ENCODE measurements around the gene FOXD4.
"Not testable (repeated sequence)": the region's sequence is repeated elsewhere in the genome, so short reads cannot be mapped to it uniquely, and the experiment has no call there.

The FOXD4 gene

GRCh38 chr9:94992-95391 is 23.2 kb downstream of the FOXD4 start:
- not testable (repeated sequence) for DNase-seq (ENCODE audit: low read depth); H3K4me3 ChIP-seq (ENCODE audit: low read depth, low read length)

GRCh38 chr9:94323-94722 is 23.9 kb downstream of the FOXD4 start:
- H3K4me3 ChIP-seq (ENCODE audit: low read depth, low read length); DNase-seq (ENCODE audit: low read depth): not testable (repeated sequence)

- DNase-seq (ENCODE audit: low read depth); H3K4me3 ChIP-seq (ENCODE audit: low read depth, low read length): not testable (repeated sequence)
Measured at GRCh38 chr9:93909-94308, 24.3 kb downstream of the FOXD4 start.

DNA sequence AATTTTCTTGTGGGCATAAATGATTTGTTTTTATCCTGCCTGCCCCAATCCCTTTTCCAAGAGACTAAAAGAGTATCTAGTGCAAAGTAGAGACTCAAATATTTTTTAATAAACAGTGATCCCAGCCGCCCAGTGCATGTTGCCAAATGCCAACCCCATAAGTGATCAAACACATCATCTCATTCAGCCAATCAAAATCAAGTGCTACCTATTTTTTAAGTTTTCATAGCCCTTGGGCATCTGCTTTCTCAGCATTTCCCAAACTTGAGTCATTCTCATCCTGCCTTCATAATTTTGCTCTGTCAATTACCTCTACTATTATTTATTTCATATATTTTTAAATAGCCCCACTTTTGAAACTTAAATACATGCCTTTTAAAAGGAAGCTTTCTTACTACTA is 27.4 kb downstream of the FOXD4 start:
- not testable (repeated sequence) for DNase-seq (ENCODE audit: low read depth); H3K4me3 ChIP-seq (ENCODE audit: low read depth, low read length)

DNA sequence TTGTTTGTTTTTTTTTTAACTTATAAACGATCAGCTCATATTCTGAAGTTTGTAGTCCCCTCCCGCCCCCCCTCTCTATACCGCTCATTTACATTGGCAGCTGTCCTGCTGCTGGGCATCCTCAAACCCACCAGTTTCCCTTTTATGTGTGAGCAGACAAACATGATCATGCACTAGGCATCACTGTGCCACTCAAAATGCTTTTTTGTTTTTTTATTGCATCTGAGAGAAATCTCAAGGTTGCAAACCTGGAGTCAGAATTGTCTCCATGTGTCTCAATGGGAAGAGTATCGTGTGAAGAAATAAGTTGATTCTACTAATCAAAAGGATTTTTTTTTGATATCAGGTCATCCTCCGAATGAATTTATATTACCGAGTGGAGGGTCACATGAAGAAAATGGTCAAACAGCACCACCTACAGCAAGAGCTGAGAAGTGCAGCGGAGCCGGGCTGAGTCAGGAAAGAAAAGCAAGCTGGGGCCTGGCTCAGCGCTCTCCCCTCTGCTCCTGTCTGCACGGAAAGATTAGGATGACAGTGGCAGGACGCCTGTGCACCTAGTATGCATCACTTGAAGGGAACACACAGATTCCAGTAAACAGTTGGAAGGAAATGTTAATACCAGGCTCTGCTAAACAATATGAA is 29.7 kb downstream of the FOXD4 start:
- DNase-seq (ENCODE audit: low read depth) = not testable (repeated sequence)

GRCh38 chr9:87860-88259 is 30.4 kb downstream of the FOXD4 start:
- H3K4me3 ChIP-seq (ENCODE audit: low read depth, low read length); DNase-seq (ENCODE audit: low read depth): not testable (repeated sequence)

More for the DNA sequence above, 29.7 kb downstream of the FOXD4 start:
- H3K4me3 ChIP-seq (ENCODE audit: low read depth, low read length) = not testable (repeated sequence)

DNA sequence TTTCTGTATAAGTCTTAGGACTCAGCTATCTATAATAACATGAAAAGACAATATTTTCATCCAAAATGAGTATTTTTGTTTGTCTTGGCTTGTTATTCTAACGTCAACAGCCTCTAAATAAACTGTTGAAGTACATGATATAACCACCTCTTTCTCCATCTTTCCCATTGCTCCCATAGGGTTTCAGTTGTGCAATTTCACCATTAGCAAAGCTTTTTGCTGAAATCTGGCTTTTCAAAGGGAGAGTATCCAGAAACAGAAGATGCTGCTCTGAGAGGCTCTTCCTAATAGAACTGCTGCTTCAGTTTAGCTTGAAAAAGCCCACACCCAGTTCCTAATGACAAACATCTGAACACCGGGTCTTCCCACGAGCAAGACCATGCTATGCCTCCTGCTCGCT is 31.1 kb downstream of the FOXD4 start:
- H3K4me3 ChIP-seq (ENCODE audit: low read depth, low read length); DNase-seq (ENCODE audit: low read depth): not testable (repeated sequence)

- not testable (repeated sequence) for H3K4me3 ChIP-seq (ENCODE audit: low read depth, low read length); DNase-seq (ENCODE audit: low read depth)
Measured at GRCh38 chr9:86697-87096, 31.5 kb downstream of the FOXD4 start.

DNA sequence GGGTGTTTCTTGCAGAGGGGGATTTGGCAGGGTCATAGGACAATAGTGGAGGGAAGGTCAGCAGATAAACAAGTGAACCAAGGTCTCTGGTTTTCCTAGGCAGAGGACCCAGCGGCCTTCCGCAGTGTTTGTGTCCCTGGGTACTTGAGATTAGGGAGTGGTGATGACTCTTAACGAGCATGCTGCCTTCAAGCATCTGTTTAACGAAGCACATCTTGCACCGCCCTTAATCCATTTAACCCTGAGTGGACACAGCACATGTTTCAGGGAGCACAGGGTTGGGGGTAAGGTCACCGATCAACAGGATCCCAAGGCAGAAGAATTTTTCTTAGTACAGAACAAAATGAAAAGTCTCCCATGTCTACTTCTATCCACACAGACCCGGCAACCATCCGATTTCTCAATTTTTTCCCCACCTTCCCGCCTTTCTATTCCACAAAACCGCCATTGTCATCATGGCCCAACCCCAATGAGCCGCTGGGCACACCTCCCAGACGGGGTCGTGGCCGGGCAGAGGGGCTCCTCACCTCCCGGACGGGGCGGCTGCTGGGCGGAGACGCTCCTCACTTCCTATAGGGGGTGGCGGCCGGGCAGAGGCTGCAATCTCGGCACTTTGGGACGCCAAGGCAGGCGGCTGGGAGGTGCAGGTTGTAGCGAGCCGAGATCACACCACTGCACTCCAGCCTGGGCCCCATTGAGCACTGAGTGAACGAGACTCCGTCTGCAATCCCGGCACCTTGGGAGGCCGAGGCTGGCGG is 35.1 kb downstream of the FOXD4 start:
- not testable (repeated sequence) for H3K4me3 ChIP-seq (ENCODE audit: low read depth, low read length); DNase-seq (ENCODE audit: low read depth)

- not testable (repeated sequence) for H3K4me3 ChIP-seq (ENCODE audit: low read depth, low read length); DNase-seq (ENCODE audit: low read depth)
Measured at GRCh38 chr9:78333-78732, 39.9 kb downstream of the FOXD4 start.

GRCh38 chr9:76389-76788 is 41.8 kb downstream of the FOXD4 start:
- DNase-seq (ENCODE audit: low read depth); H3K4me3 ChIP-seq (ENCODE audit: low read depth, low read length): not testable (repeated sequence)

DNA sequence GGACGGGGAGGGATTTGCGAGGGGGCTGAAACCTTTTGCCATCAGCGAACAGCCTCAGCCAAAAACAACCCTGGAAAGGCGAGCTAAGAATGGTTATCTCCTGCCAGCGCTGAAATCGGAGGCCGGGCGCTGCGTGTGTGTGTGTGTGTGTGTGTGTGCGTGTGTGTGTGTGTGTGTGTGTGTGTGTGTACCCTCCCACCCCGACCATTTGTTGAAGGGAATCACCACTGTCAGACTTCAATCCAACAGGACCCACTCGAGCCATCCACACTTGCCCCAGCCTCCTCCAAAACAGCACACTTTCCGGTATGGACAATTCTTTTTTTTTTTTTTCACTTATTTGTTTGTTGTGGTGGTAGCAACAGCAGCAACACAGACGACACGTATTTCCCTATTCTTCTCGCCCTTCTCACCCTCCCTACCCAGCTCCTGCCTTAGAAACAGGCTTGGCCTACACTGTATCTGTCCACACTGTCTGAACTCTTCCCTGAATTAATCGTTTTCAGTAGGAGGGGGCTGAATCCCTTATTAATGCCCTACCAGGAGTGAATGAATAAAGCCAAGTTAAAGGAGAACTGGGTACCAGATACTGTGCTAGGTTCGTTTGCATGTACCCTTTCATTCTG is 44.2 kb downstream of the FOXD4 start:
- DNase-seq (ENCODE audit: low read depth) = not testable (repeated sequence)

GRCh38 chr9:73076-73899 is 44.9 kb downstream of the FOXD4 start:
- not testable (repeated sequence) for H3K4me3 ChIP-seq (ENCODE audit: low read depth, low read length)

More for the DNA sequence above, 44.2 kb downstream of the FOXD4 start:
- not testable (repeated sequence) for H3K4me3 ChIP-seq (ENCODE audit: low read depth, low read length)

More at GRCh38 chr9:73076-73899, 44.9 kb downstream of the FOXD4 start:
- not testable (repeated sequence) for DNase-seq (ENCODE audit: low read depth)

Data from LNCaP clone FGC (cell line).